ENCODE data around the gene RASSF8.

DNA sequence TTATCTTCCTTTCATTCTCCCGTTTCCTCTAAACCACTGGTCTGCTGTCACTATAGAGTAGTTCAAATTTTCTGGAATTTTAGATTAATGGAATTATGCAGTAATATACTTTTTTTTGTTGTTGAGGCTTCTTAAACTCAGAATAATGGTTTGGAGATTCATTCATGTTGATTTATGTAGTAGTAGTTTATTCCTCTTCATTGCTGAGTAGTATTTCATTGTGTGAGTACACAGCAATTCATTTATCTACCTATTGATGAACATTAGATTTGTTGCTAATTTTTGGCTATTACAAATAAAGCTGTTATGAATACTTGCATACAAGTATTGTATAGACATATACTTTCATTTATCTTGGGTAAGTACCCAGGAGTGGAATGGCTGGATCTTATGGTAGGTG lies 7.2 kb downstream of the RASSF8 start:
- TF ChIP-seq, protein P1, sequence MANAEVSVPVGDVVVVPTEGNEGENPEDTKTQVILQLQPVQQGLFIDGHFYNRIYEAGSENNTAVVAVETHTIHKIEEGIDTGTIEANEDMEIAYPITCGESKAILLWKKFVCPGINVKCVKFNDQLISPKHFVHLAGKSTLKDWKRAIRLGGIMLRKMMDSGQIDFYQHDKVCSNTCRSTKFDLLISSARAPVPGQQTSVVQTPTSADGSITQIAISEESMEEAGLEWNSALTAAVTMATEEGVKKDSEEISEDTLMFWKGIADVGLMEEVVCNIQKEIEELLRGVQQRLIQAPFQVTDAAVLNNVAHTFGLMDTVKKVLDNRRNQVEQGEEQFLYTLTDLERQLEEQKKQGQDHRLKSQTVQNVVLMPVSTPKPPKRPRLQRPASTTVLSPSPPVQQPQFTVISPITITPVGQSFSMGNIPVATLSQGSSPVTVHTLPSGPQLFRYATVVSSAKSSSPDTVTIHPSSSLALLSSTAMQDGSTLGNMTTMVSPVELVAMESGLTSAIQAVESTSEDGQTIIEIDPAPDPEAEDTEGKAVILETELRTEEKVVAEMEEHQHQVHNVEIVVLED (CRISPR knock-in tag; IDR thresholded peaks at IDR 0.05), result no peak
- TF ChIP-seq, protein P2, sequence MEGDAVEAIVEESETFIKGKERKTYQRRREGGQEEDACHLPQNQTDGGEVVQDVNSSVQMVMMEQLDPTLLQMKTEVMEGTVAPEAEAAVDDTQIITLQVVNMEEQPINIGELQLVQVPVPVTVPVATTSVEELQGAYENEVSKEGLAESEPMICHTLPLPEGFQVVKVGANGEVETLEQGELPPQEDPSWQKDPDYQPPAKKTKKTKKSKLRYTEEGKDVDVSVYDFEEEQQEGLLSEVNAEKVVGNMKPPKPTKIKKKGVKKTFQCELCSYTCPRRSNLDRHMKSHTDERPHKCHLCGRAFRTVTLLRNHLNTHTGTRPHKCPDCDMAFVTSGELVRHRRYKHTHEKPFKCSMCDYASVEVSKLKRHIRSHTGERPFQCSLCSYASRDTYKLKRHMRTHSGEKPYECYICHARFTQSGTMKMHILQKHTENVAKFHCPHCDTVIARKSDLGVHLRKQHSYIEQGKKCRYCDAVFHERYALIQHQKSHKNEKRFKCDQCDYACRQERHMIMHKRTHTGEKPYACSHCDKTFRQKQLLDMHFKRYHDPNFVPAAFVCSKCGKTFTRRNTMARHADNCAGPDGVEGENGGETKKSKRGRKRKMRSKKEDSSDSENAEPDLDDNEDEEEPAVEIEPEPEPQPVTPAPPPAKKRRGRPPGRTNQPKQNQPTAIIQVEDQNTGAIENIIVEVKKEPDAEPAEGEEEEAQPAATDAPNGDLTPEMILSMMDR (IDR thresholded peaks at IDR 0.05 in 2 of 3, conservative IDR thresholded peaks at IDR 0.05 in 1 of 3; ENCODE audit: insufficient read depth in 2 of 3, low read depth in 1 of 3, low read length in 3 of 3), result no peak
- TF ChIP-seq SREBF2 (CRISPR knock-in tag; IDR thresholded peaks at IDR 0.05) (no peak), EGR1 (conservative IDR thresholded peaks at IDR 0.05) (no peak), EP300 (IDR thresholded peaks at IDR 0.05; ENCODE audit: low read length) (no peak)
- TF ChIP-seq, protein P3, sequence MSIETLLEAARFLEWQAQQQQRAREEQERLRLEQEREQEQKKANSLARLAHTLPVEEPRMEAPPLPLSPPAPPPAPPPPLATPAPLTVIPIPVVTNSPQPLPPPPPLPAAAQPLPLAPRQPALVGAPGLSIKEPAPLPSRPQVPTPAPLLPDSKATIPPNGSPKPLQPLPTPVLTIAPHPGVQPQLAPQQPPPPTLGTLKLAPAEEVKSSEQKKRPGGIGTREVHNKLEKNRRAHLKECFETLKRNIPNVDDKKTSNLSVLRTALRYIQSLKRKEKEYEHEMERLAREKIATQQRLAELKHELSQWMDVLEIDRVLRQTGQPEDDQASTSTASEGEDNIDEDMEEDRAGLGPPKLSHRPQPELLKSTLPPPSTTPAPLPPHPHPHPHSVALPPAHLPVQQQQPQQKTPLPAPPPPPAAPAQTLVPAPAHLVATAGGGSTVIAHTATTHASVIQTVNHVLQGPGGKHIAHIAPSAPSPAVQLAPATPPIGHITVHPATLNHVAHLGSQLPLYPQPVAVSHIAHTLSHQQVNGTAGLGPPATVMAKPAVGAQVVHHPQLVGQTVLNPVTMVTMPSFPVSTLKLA (conservative IDR thresholded peaks at IDR 0.05), result no peak
- TF ChIP-seq, protein P4, sequence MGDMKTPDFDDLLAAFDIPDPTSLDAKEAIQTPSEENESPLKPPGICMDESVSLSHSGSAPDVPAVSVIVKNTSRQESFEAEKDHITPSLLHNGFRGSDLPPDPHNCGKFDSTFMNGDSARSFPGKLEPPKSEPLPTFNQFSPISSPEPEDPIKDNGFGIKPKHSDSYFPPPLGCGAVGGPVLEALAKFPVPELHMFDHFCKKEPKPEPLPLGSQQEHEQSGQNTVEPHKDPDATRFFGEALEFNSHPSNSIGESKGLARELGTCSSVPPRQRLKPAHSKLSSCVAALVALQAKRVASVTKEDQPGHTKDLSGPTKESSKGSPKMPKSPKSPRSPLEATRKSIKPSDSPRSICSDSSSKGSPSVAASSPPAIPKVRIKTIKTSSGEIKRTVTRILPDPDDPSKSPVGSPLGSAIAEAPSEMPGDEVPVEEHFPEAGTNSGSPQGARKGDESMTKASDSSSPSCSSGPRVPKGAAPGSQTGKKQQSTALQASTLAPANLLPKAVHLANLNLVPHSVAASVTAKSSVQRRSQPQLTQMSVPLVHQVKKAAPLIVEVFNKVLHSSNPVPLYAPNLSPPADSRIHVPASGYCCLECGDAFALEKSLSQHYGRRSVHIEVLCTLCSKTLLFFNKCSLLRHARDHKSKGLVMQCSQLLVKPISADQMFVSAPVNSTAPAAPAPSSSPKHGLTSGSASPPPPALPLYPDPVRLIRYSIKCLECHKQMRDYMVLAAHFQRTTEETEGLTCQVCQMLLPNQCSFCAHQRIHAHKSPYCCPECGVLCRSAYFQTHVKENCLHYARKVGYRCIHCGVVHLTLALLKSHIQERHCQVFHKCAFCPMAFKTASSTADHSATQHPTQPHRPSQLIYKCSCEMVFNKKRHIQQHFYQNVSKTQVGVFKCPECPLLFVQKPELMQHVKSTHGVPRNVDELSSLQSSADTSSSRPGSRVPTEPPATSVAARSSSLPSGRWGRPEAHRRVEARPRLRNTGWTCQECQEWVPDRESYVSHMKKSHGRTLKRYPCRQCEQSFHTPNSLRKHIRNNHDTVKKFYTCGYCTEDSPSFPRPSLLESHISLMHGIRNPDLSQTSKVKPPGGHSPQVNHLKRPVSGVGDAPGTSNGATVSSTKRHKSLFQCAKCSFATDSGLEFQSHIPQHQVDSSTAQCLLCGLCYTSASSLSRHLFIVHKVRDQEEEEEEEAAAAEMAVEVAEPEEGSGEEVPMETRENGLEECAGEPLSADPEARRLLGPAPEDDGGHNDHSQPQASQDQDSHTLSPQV (IDR thresholded peaks at IDR 0.05), result no peak
- TF ChIP-seq, protein P5, sequence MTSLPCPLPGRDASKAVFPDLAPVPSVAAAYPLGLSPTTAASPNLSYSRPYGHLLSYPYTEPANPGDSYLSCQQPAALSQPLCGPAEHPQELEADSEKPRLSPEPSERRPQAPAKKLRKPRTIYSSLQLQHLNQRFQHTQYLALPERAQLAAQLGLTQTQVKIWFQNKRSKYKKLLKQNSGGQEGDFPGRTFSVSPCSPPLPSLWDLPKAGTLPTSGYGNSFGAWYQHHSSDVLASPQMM (CRISPR knock-in tag; IDR thresholded peaks at IDR 0.05), result no peak
